Measurements from ENCODE around the gene LCE1F. TPM values are rescaled to one million over a fixed set of nuclear protein-coding genes. Genes with fewer than 3 reads are reported as not detected.

LCE1F gene
- total RNA-seq, 5 donors from 2014 or later (not counting 1 experiment from before 2014, with no cell fraction given) = not detected

- Histone ChIP-seq H3K4me1 (ENCODE audit: control insufficient read depth in 1 of 2, extremely low read depth in 1 of 2, insufficient read depth in 2 of 2, low read length in 2 of 2) (no peaks in the 10 kb centered on the region), H3K9me3 (no peaks in the 10 kb centered on the region), H3K27me3 (replicated peaks in 1 of 2; ENCODE audit: control insufficient read depth in 2 of 2, extremely low read depth in 1 of 2, insufficient read depth in 2 of 2, low read length in 1 of 2) (peaks cover 0 to 12% of the 10 kb centered on the region in 2 experiments), H3K4me3 (ENCODE audit: control insufficient read depth in 1 of 2, extremely low read depth in 1 of 2, low read length in 1 of 2) (no peak overlapping the region), H3K27ac (ENCODE audit: low read length) (no peak overlapping the region), H3K36me3 (ENCODE audit: control insufficient read depth in 2 of 2, extremely low read depth in 1 of 2, insufficient read depth in 1 of 2, low read length in 1 of 2) (no peaks in the 10 kb centered on the region)
- H3K27me3 Mint-ChIP-seq = peaks cover 40 to 51% of the 10 kb centered on the region in 2 donors
- no peak for DNase-seq
- H3K4me3 Mint-ChIP-seq = no peak overlapping the region
- WGBS (ENCODE audit: insufficient coverage) = no CpG with 5 or more reads among the region's 2 CpGs
- H3K27ac Mint-ChIP-seq = no peak overlapping the region
- no peak for ATAC-seq (replicated peaks in 1 of 4)
- H3K4me1 Mint-ChIP-seq = no peaks in the 10 kb centered on the region
- POLR2A ChIA-PET = no interaction called here
- no peaks in the 10 kb centered on the region for H3K36me3 Mint-ChIP-seq
- CTCF ChIA-PET = no interaction called here
- no peaks in the 10 kb centered on the region for H3K9me3 Mint-ChIP-seq
Measured at GRCh38 chr1:152756872-152757271, 18.1 kb upstream of the LCE1F start.

DNA sequence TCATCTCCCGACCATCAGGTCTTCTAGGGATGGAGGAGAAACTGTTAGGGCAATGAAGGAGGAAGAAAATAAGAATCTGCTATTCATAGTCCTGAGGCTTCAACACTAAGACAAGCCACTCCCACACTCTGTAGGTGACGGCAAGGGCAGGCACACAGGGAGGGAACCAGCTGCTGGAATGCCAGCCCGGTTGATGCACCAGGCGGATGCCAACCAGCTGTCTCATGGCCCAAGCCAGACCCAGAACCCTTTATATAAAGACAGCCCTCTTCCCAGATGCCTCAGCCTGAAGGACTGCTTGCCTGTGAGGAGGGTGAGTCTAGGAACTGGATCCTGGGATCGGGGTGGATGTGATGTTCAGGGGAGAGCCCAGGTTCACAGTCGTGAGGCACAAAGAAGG, 17.2 kb upstream of the LCE1F start, which contains the start of gene KPRP:
TSS of gene KPRP (plus strand) at position 279 of the 400 bp plus-strand sequence. CDS start 1,564 bp downstream, outside the sequence.
- Histone ChIP-seq H3K4me3 (ENCODE audit: control insufficient read depth in 1 of 2, extremely low read depth in 1 of 2, low read length in 1 of 2) (no peak within 1 kb of the TSS), H3K27me3 (replicated peaks in 1 of 2; ENCODE audit: control insufficient read depth in 2 of 2, extremely low read depth in 1 of 2, insufficient read depth in 2 of 2, low read length in 1 of 2) (peaks cover 0 to 12% of the 10 kb centered on the region in 2 experiments), H3K36me3 (ENCODE audit: control insufficient read depth in 2 of 2, extremely low read depth in 1 of 2, insufficient read depth in 1 of 2, low read length in 1 of 2) (no peaks in the 10 kb centered on the region), H3K27ac (ENCODE audit: low read length) (no peak within 1 kb of the TSS), H3K4me1 (ENCODE audit: control insufficient read depth in 1 of 2, extremely low read depth in 1 of 2, insufficient read depth in 2 of 2, low read length in 2 of 2) (no peaks in the 10 kb centered on the region), H3K9me3 (no peaks in the 10 kb centered on the region)
- no peak for ATAC-seq (replicated peaks in 1 of 4)
- Mint-ChIP-seq H3K27me3 (peaks cover 41 to 52% of the 10 kb centered on the region in 2 donors), H3K4me3 (no peak within 1 kb of the TSS), H3K27ac (no peak within 1 kb of the TSS), H3K9me3 (no peaks in the 10 kb centered on the region), H3K4me1 (no peaks in the 10 kb centered on the region), H3K36me3 (no peaks in the 10 kb centered on the region)
- ChIA-PET POLR2A (no interaction called here), CTCF (no interaction called here)
- 94% methylated on average over 3 of the region's 6 CpGs for WGBS (ENCODE audit: insufficient coverage)
- no peak for DNase-seq

DNA sequence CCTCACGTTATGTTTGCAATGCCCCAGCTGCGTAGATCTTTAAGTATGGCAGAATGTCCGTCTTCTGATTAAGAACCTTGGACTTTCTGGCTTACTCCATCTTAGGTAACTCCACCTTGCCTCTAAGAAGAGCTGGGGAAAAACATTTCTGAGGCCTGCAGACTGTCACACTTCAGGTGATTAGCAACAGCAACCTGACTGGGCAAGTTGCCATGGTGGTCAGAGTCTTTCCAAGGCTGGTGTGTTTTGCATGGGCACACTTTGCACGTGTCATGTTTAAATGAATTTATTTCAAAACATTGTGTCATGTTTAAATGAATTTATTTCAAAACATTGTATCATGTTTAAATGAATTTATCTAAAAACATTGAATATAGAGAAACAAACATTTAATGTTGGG, 16.3 kb upstream of the LCE1F start:
- Histone ChIP-seq H3K27me3 (replicated peaks in 1 of 2; ENCODE audit: control insufficient read depth in 2 of 2, extremely low read depth in 1 of 2, insufficient read depth in 2 of 2, low read length in 1 of 2) (peaks cover 0 to 14% of the 10 kb centered on the region in 2 experiments), H3K36me3 (ENCODE audit: control insufficient read depth in 2 of 2, extremely low read depth in 1 of 2, insufficient read depth in 1 of 2, low read length in 1 of 2) (no peaks in the 10 kb centered on the region), H3K4me3 (ENCODE audit: control insufficient read depth in 1 of 2, extremely low read depth in 1 of 2, low read length in 1 of 2) (no peak overlapping the region), H3K4me1 (ENCODE audit: control insufficient read depth in 1 of 2, extremely low read depth in 1 of 2, insufficient read depth in 2 of 2, low read length in 2 of 2) (no peaks in the 10 kb centered on the region), H3K27ac (ENCODE audit: low read length) (no peak overlapping the region), H3K9me3 (no peaks in the 10 kb centered on the region)
- DNase-seq = no peak
- Mint-ChIP-seq H3K9me3 (no peaks in the 10 kb centered on the region), H3K4me1 (no peaks in the 10 kb centered on the region), H3K27me3 (peaks cover 42 to 45% of the 10 kb centered on the region in 2 donors), H3K4me3 (no peak overlapping the region), H3K27ac (no peak overlapping the region), H3K36me3 (no peaks in the 10 kb centered on the region)
- CTCF ChIA-PET = interaction anchor here in 1 of 2 donors (0.6 kb wide), 1 partner anchor 895 kb away, joined by 3 read pairs; no protein-coding TSS in a partner anchor
- POLR2A ChIA-PET = no interaction called here
- whole genome bisulfite sequencing (ENCODE audit: insufficient coverage) = 96% methylated on average over 3 of the region's 4 CpGs
- ATAC-seq (replicated peaks in 1 of 4) = no peak

DNA sequence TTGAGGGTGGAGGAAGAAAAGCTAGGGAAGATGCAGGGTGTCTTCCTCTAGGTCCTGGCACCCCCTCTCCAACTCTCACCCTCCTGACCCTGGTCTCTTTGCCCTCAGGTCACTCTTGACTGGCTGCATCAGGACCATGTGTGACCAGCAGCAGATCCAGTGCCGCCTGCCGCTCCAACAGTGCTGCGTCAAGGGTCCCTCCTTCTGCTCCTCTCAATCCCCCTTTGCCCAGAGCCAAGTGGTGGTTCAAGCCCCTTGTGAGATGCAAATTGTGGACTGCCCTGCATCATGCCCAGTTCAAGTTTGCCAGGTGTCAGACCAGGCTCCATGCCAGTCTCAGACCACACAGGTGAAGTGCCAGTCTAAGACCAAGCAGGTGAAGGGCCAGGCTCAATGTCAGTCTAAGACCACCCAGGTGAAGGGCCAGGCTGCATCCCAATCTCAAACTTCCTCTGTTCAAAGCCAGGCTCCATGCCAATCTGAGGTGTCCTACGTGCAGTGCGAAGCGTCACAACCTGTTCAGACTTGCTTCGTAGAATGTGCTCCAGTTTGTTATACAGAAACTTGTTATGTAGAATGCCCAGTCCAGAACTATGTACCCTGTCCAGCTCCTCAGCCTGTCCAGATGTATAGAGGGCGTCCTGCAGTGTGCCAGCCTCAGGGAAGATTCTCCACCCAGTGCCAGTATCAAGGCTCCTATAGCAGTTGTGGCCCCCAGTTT, 15.3 kb upstream of the LCE1F start:
- Mint-ChIP-seq H3K27me3 (peaks cover 40 to 43% of the 10 kb centered on the region in 2 donors), H3K9me3 (no peaks in the 10 kb centered on the region), H3K4me1 (no peaks in the 10 kb centered on the region), H3K27ac (no peak overlapping the region), H3K4me3 (no peak overlapping the region), H3K36me3 (no peaks in the 10 kb centered on the region)
- Histone ChIP-seq H3K27me3 (replicated peaks in 1 of 2; ENCODE audit: control insufficient read depth in 2 of 2, extremely low read depth in 1 of 2, insufficient read depth in 2 of 2, low read length in 1 of 2) (peaks cover 0 to 16% of the 10 kb centered on the region in 2 experiments), H3K4me1 (ENCODE audit: control insufficient read depth in 1 of 2, extremely low read depth in 1 of 2, insufficient read depth in 2 of 2, low read length in 2 of 2) (no peaks in the 10 kb centered on the region), H3K4me3 (ENCODE audit: control insufficient read depth in 1 of 2, extremely low read depth in 1 of 2, low read length in 1 of 2) (no peak overlapping the region), H3K9me3 (no peaks in the 10 kb centered on the region), H3K27ac (ENCODE audit: low read length) (no peak overlapping the region), H3K36me3 (ENCODE audit: control insufficient read depth in 2 of 2, extremely low read depth in 1 of 2, insufficient read depth in 1 of 2, low read length in 1 of 2) (no peaks in the 10 kb centered on the region)
- DNase-seq (no peak), ATAC-seq (replicated peaks in 1 of 4) (no peak)
- POLR2A ChIA-PET = interaction anchor here in 1 of 2 donors (0.5 kb wide), 1 partner anchor 21 kb away, joined by 3 read pairs; no protein-coding TSS in a partner anchor
- 74% methylated on average over 6 of the region's 8 CpGs for WGBS (ENCODE audit: insufficient coverage)
- CTCF ChIA-PET = interaction anchor here in 1 of 2 donors (0.6 kb wide), 1 partner anchor 896 kb away, joined by 3 read pairs; no protein-coding TSS in a partner anchor

- CTCF ChIA-PET = no interaction called here
- Mint-ChIP-seq H3K9me3 (peaks cover 0 to 4% (median 0%) of the 10 kb centered on the region in 3 donors), H3K4me3 (no peak overlapping the region), H3K36me3 (no peaks in the 10 kb centered on the region), H3K27me3 (peaks cover 39 to 43% of the 10 kb centered on the region in 2 donors), H3K27ac (no peak overlapping the region), H3K4me1 (no peaks in the 10 kb centered on the region)
- no peaks in the 10 kb centered on the region for H3K4me1 ChIP-seq (ENCODE audit: control insufficient read depth in 1 of 2, extremely low read depth in 1 of 2, insufficient read depth in 2 of 2, low read length in 2 of 2)
- H3K27ac ChIP-seq (ENCODE audit: low read length) = no peak overlapping the region
- ATAC-seq (replicated peaks in 1 of 4) (no peak), DNase-seq (no peak)
- no peaks in the 10 kb centered on the region for H3K9me3 ChIP-seq
- WGBS (ENCODE audit: insufficient coverage) = 89% methylated on average over 31 of the region's 31 CpGs
- no peaks in the 10 kb centered on the region for H3K36me3 ChIP-seq (ENCODE audit: control insufficient read depth in 2 of 2, extremely low read depth in 1 of 2, insufficient read depth in 1 of 2, low read length in 1 of 2)
- H3K27me3 ChIP-seq (replicated peaks in 1 of 2; ENCODE audit: control insufficient read depth in 2 of 2, extremely low read depth in 1 of 2, insufficient read depth in 2 of 2, low read length in 1 of 2) = peaks cover 0 to 17% of the 10 kb centered on the region in 2 experiments
- no peak overlapping the region for H3K4me3 ChIP-seq (ENCODE audit: control insufficient read depth in 1 of 2, extremely low read depth in 1 of 2, low read length in 1 of 2)
- POLR2A ChIA-PET = no interaction called here
Measured at GRCh38 chr1:152760551-152761190, 14.3 kb upstream of the LCE1F start.

- no peaks in the 10 kb centered on the region for H3K4me1 ChIP-seq (ENCODE audit: control insufficient read depth in 1 of 2, extremely low read depth in 1 of 2, insufficient read depth in 2 of 2, low read length in 2 of 2)
- Mint-ChIP-seq H3K36me3 (no peaks in the 10 kb centered on the region), H3K27me3 (peaks cover 36 to 37% of the 10 kb centered on the region in 2 donors), H3K4me1 (no peaks in the 10 kb centered on the region), H3K9me3 (peaks cover 0 to 4% (median 0%) of the 10 kb centered on the region in 3 donors), H3K27ac (no peak overlapping the region), H3K4me3 (no peak overlapping the region)
- peaks cover 0 to 18% of the 10 kb centered on the region in 2 experiments for H3K27me3 ChIP-seq (replicated peaks in 1 of 2; ENCODE audit: control insufficient read depth in 2 of 2, extremely low read depth in 1 of 2, insufficient read depth in 2 of 2, low read length in 1 of 2)
- DNase-seq = no peak
- H3K36me3 ChIP-seq (ENCODE audit: control insufficient read depth in 2 of 2, extremely low read depth in 1 of 2, insufficient read depth in 1 of 2, low read length in 1 of 2) = no peaks in the 10 kb centered on the region
- ChIA-PET CTCF (no interaction called here), POLR2A (no interaction called here)
- no peak overlapping the region for H3K4me3 ChIP-seq (ENCODE audit: control insufficient read depth in 1 of 2, extremely low read depth in 1 of 2, low read length in 1 of 2)
- 90% methylated on average over 3 of the region's 3 CpGs for WGBS (ENCODE audit: insufficient coverage)
- no peak overlapping the region for H3K27ac ChIP-seq (ENCODE audit: low read length)
- no peak for ATAC-seq (replicated peaks in 1 of 4)
- H3K9me3 ChIP-seq = no peaks in the 10 kb centered on the region
Measured at GRCh38 chr1:152761609-152762213, 13.2 kb upstream of the LCE1F start.

Data from T-cell (primary cell).